Tibial artery (tissue), 4 donors: ENCODE data around the gene EGR2.
A peak's percentile ranks its signal among the peaks of the same experiment; 100 is the strongest.

Source experiments
- DNase-seq, 2 donors: peaks; one replicate each; pipeline ENCODE4 v3.0.0-alpha.2; 2019
- H3K27ac ChIP-seq, 2 donors: fragments of 200-600 bp; sonication (generic) in 1 of 2; 1 replicate in 1 of 2; 2 replicates in 1 of 2; pipeline ENCODE4 v1.5.1; 2018 to 2019; ENCODE audit warnings: mild to moderate bottlenecking in 1 of 2
- H3K27me3 ChIP-seq, 2 donors: fragments of 200-600 bp; sonication (generic) in 1 of 2; one replicate each; pipeline versions ENCODE4 v1.5.1 to v1.6.0; 2016 to 2019
- H3K36me3 ChIP-seq, 3 donors: fragments of 200-600 bp; sonication (generic) in 2 of 3; one replicate each; pipeline ENCODE4 v1.5.1; 2016 to 2019; ENCODE audit warnings: mild to moderate bottlenecking in 2 of 3
- H3K4me1 ChIP-seq, 4 donors: fragments of 200-600 bp; sonication (generic) in 2 of 4; 1 replicate in 3 of 4; 2 replicates in 1 of 4; pipeline ENCODE4 v1.5.1; 2016 to 2019
- H3K4me3 ChIP-seq, 2 donors: fragments of 200-600 bp; sonication (generic) in 1 of 2; 1 replicate in 1 of 2; 2 replicates in 1 of 2; pipeline ENCODE4 v1.5.1; 2018 to 2019; ENCODE audit warnings: mild to moderate bottlenecking in 2 of 2
- H3K9me3 ChIP-seq, 3 donors: fragments of 200-600 bp; sonication (generic) in 1 of 3; one replicate each; pipeline ENCODE4 v1.5.1; 2016 to 2019
- intact Hi-C: fragments of 100-400 bp; cut with DNase I; formaldehyde crosslinking; loops from one replicate; pipeline ENCODE4 v1.15.0; 2023; ENCODE audit warnings: low total_unique reads
- TF ChIP-seq, protein P1 (sequence below), 2 experiments: fragments of 200-600 bp in 1 of 2; fragments of 450-650 bp in 1 of 2; IDR thresholded peaks; one replicate each; pipeline ENCODE4 v1.5.1; 2017 to 2019; ENCODE audit warnings: antibody characterized with exemption in 2 of 2, mild to moderate bottlenecking in 1 of 2, moderate library complexity in 1 of 2

EGR2 gene

DNA sequence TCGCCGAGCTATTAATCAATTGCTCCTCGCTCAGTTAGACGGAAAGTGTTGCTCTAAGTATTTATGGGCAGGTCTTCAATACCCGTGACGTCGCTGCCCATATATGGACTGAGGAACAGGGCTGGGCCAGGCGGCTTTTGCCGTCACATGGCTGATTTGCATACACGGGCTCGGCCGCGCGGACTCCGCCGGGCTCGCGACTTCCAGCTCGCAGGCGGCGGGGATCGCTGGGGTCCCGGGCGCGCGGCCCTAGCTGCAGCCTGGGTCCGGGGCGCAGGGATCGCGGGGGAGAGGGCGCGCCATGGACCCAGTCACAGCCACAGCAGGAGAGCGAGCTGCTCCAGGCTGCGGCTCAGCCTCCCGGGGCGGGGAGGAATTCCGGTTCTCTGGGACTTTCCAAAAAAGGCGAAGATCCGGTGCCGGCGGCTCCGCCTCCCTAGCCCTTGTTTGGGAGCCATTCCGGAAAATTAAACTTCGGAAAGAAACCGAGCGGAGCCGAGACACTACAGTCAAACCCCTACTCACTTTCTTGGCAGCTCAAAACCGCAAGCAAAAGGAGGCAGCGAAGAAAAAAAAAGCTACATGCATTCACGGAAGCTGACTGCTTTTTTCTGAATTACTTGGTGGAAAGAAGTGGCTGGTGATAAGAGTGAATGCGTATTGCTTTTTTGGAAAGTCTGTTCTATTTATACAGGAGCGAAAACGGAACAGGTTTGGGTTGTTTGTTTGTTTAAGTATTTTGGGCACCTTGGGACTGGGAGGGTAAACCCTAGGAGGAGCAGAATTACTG is at the start of gene EGR2:
Gene EGR2 (minus strand): TSS at position 36 of the 790 bp plus-strand sequence. CDS start 337 bp downstream, outside the sequence.
- Histone ChIP-seq H3K27ac (peak within 1 kb of the TSS; percentile 72 to 74), H3K36me3 (peaks cover 0 to 7% (median 0%) of the 10 kb centered on the region in 3 donors), H3K9me3 (no peaks in the 10 kb centered on the region), H3K4me3 (peak within 1 kb of the TSS; percentile 66 to 70), H3K4me1 (peaks cover 0 to 51% (median 38%) of the 10 kb centered on the region in 4 donors), H3K27me3 (peaks cover 0 to 30% of the 10 kb centered on the region in 2 donors)
- peak; percentile 94 to 97 for DNase-seq
- TF ChIP-seq, protein P1, sequence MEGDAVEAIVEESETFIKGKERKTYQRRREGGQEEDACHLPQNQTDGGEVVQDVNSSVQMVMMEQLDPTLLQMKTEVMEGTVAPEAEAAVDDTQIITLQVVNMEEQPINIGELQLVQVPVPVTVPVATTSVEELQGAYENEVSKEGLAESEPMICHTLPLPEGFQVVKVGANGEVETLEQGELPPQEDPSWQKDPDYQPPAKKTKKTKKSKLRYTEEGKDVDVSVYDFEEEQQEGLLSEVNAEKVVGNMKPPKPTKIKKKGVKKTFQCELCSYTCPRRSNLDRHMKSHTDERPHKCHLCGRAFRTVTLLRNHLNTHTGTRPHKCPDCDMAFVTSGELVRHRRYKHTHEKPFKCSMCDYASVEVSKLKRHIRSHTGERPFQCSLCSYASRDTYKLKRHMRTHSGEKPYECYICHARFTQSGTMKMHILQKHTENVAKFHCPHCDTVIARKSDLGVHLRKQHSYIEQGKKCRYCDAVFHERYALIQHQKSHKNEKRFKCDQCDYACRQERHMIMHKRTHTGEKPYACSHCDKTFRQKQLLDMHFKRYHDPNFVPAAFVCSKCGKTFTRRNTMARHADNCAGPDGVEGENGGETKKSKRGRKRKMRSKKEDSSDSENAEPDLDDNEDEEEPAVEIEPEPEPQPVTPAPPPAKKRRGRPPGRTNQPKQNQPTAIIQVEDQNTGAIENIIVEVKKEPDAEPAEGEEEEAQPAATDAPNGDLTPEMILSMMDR (IDR thresholded peaks at IDR 0.05) = no peak
- intact Hi-C loops = loop anchor here (5.0 to 10.0 kb wide), 3 partner anchors 318 to 372 kb away; partner anchors contain the start of gene NRBF2

GRCh38 chr10:62862447-62862846 is 46.3 kb upstream of the EGR2 start:
- no peak for DNase-seq
- TF ChIP-seq, protein P1 (IDR thresholded peaks at IDR 0.05) = no peak
- Histone ChIP-seq H3K27me3 (no peaks in the 10 kb centered on the region), H3K9me3 (no peaks in the 10 kb centered on the region), H3K4me1 (no peaks in the 10 kb centered on the region), H3K36me3 (no peaks in the 10 kb centered on the region), H3K27ac (no peak overlapping the region), H3K4me3 (no peak overlapping the region)
- intact Hi-C loops = no loop called here

- TF ChIP-seq, protein P1 (IDR thresholded peaks at IDR 0.05) = no peak
- intact Hi-C loops = no loop called here
- DNase-seq = no peak
- H3K27ac ChIP-seq = no peak overlapping the region
- H3K27me3 ChIP-seq = no peaks in the 10 kb centered on the region
- H3K4me3 ChIP-seq = no peak overlapping the region
- H3K4me1 ChIP-seq = no peaks in the 10 kb centered on the region
- no peaks in the 10 kb centered on the region for H3K9me3 ChIP-seq
- H3K36me3 ChIP-seq = no peaks in the 10 kb centered on the region
Observed at GRCh38 chr10:62861507-62861906, 45.3 kb upstream of the EGR2 start.

- intact Hi-C loops = no loop called here
- no peaks in the 10 kb centered on the region for H3K27me3 ChIP-seq
- no peaks in the 10 kb centered on the region for H3K9me3 ChIP-seq
- no peaks in the 10 kb centered on the region for H3K4me1 ChIP-seq
- no peak overlapping the region for H3K4me3 ChIP-seq
- TF ChIP-seq, protein P1 (IDR thresholded peaks at IDR 0.05) = no peak
- no peak for DNase-seq
- no peak overlapping the region for H3K27ac ChIP-seq
- H3K36me3 ChIP-seq = no peaks in the 10 kb centered on the region
Observed at GRCh38 chr10:62860946-62861345, 44.8 kb upstream of the EGR2 start.

- H3K4me3 ChIP-seq = no peak overlapping the region
- no peaks in the 10 kb centered on the region for H3K9me3 ChIP-seq
- peak in 1 of 2 donors; percentile 22 for DNase-seq
- TF ChIP-seq, protein P1 (IDR thresholded peaks at IDR 0.05) = no peak
- H3K27me3 ChIP-seq = no peaks in the 10 kb centered on the region
- no peaks in the 10 kb centered on the region for H3K36me3 ChIP-seq
- no peak overlapping the region for H3K27ac ChIP-seq
- no peaks in the 10 kb centered on the region for H3K4me1 ChIP-seq
- intact Hi-C loops = no loop called here
Observed at GRCh38 chr10:62858364-62858763, 42.2 kb upstream of the EGR2 start.
